ENCODE results near the gene PDXK. TPM values are rescaled to one million over a fixed set of nuclear protein-coding genes. Genes with fewer than 3 reads are reported as not detected.
A peak's percentile ranks its signal among the peaks of the same experiment; 100 is the strongest.

Gene PDXK
- total and polyA plus RNA-seq, 2 of the 8 experiments (the other 6 are each of a cell fraction or from before 2014, with no cell fraction given), result 78.0 to 112 TPM

DNA sequence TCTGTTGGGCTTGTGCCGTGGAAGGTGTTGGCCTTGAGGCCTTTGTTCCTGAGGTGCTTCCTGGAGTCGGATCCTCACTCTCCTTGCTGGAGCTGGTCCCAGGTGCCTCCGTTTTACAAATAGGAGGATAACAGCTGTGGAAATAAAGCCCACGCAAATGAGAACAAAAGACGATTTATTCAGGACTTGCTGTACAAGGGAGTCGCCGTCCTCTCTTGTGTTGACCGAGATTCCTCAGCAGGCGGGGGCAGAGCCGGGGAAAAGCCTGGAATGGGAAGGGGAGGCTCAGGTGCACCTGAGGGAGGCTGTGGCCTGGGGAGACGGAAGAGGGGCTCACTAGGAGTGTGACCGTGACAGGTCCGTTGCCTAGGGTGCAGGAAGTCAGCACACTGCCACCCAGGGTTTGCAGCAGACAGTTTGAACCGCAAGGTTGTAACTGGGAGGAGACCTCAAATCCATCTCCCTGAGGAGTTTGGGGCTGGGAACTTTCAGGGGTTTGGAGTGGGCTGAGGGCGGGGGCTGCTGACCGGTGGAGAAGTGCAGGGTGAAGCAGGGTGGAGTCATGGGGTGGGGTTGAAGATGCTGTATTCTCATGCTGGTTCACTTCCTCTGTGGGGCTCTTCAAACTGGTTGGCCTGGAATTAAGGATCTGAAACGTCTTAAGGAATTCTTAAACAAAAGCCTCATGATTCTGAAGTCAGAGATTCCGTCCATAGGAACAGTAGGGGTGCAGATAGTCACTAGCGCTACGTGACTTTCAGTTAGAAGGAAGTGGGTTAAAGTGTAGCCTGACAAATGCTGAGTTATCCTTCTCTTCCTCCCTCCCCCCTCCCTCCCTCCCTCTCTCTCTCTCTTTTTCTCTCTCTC lies 59.8 kb downstream of the PDXK start:
- H2AFZ ChIP-seq (ENCODE audit: low read length), result no peak overlapping the region
- peak overlapping the region; percentile 0 to 9; a peak in 1 of 4 replicates for H3K4me2 ChIP-seq (ENCODE audit: insufficient read depth in 1 of 2, low read depth in 2 of 2, low read length in 2 of 2)
- no peak overlapping the region for H3K23ac ChIP-seq (ENCODE audit: insufficient read length)
- ChIA-PET CTCF (ENCODE audit: partially characterized antibody) (interaction anchor here (0.6 to 1.8 kb wide), 3 partner anchors 10 to 106 kb away, joined by 3 to 6 read pairs (median 4); no protein-coding TSS in a partner anchor), POLR2A (ENCODE audit: partially characterized antibody) (interaction anchor here (0.9 to 1.9 kb wide), 2 partner anchors 11 to 12 kb away, joined by 4 to 5 read pairs; partner anchors contain the start of gene RRP1)
- H3K79me1 ChIP-seq (ENCODE audit: low read depth, low read length), result no peaks in the 10 kb centered on the region; the same call in 1 of the 2 replicates
- peaks cover 5 to 7% (median 7%) of the 10 kb centered on the region in 4 experiments; a peak in 5 of 8 replicates for H3K36me3 ChIP-seq (ENCODE audit: control insufficient read depth in 2 of 4, insufficient read depth in 4 of 4, low read length in 3 of 4)
- H2BK5ac ChIP-seq (ENCODE audit: low read depth, low read length), result peak overlapping the region; percentile 73; the same call in 1 of the 2 replicates
- H3K4me3 ChIP-seq (ENCODE audit: extremely low read depth in 1 of 4, insufficient read depth in 2 of 4, low read depth in 3 of 4, low read length in 4 of 4), result 0 out of 8 replicates have a peak overlapping the region, but pooled peaks of 1 of the 4 experiments have one; percentile 5
- H3K79me2 ChIP-seq (ENCODE audit: control insufficient read depth in 1 of 2, insufficient read depth in 2 of 2, low read length in 2 of 2), result peaks cover 0 to 19% of the 10 kb centered on the region in 2 experiments; a peak in 1 of 4 replicates
- H4K20me1 ChIP-seq (replicated peaks in 1 of 2; ENCODE audit: control insufficient read depth in 1 of 2, insufficient read depth in 2 of 2, low read length in 2 of 2), result peaks cover 0 to 6% of the 10 kb centered on the region in 2 experiments
- H3K4ac ChIP-seq (replicated peaks; ENCODE audit: insufficient read length, low read depth, low read length), result no peak overlapping the region
- no peaks in the 10 kb centered on the region for H3K27me3 ChIP-seq (replicated peaks in 1 of 4; ENCODE audit: control insufficient read depth in 3 of 4, extremely low read depth in 1 of 4, insufficient read depth in 3 of 4, low read length in 3 of 4)
- H3K23me2 ChIP-seq (ENCODE audit: low read depth, low read length), result peaks cover 4% of the 10 kb centered on the region; the same call in 1 of the 2 replicates
- peaks cover 0 to 9% (median 4%) of the 10 kb centered on the region in 4 experiments; a peak in 5 of 7 replicates for H3K4me1 ChIP-seq (replicated peaks in 1 of 4; ENCODE audit: control insufficient read depth in 3 of 4, insufficient read depth in 4 of 4, low read length in 3 of 4)
- H2BK12ac ChIP-seq (ENCODE audit: low read depth, low read length), result peak overlapping the region; percentile 77; the same call in 1 of the 2 replicates
- FAIRE-seq (no peak), DNase-seq (ENCODE audit: low read depth in 1 of 2, low spot score in 2 of 2) (no peak)
- TF ChIP-seq ASH2L (IDR thresholded peaks at IDR 0.05; ENCODE audit: low read length) (no peak), PHF8 (conservative IDR thresholded peaks at IDR 0.05; ENCODE audit: low read depth, low read length) (no peak), CBX8 (IDR thresholded peaks at IDR 0.05; ENCODE audit: borderline replicate concordance, low read depth, low read length) (no peak), YY1 (IDR thresholded peaks at IDR 0.05; ENCODE audit: low read depth, low read length) (no peak), POLR2AphosphoS5 (IDR thresholded peaks at IDR 0.05; ENCODE audit: low read depth, low read length) (no peak), CHD1 (IDR thresholded peaks at IDR 0.05; ENCODE audit: low read depth, low read length) (no peak), SIX5 (IDR thresholded peaks at IDR 0.05; ENCODE audit: low read depth, low read length) (no peak), FOSL1 (IDR thresholded peaks at IDR 0.05; ENCODE audit: insufficient read depth, low read depth, low read length) (no peak), CHD2 (IDR thresholded peaks at IDR 0.05; ENCODE audit: low read length) (no peak), SIRT6 (IDR thresholded peaks at IDR 0.05; ENCODE audit: low read length) (no peak), CBX5 (IDR thresholded peaks at IDR 0.05; ENCODE audit: low read depth, low read length) (no peak)
- no peak overlapping the region; the same call in 1 of the 2 replicates for H3K18ac ChIP-seq (ENCODE audit: extremely low read depth, low read length)
- no peak overlapping the region for H3K14ac ChIP-seq (ENCODE audit: insufficient read length)
- H3K9me3 ChIP-seq (ENCODE audit: insufficient read depth in 2 of 2, low read depth in 1 of 2, low read length in 1 of 2), result no peaks in the 10 kb centered on the region
- peak overlapping the region; percentile 75; the same call in 1 of the 2 replicates for H4K8ac ChIP-seq (ENCODE audit: extremely low read depth, insufficient read depth, low read length)
- H3K56ac ChIP-seq (replicated peaks; ENCODE audit: insufficient read length, low read depth, low read length), result no peak overlapping the region
- no peak overlapping the region for H2BK20ac ChIP-seq (ENCODE audit: low read length)
- WGBS, 2 experiments (ENCODE audit: extremely low coverage in 1 of 2, insufficient coverage in 1 of 2, insufficient read length in 1 of 2, insufficient replicate concordance in 2 of 2, low coverage in 1 of 2, low lambda C conversion rate in 2 of 2, missing lambda C conversion rate in 1 of 2), result 72% methylated on average over 20 of the region's 20 CpGs; no CpG with 5 or more reads in 1 of the 2 experiments
- no peak overlapping the region for H2BK15ac ChIP-seq (ENCODE audit: low read length)
- H4K91ac ChIP-seq (replicated peaks; ENCODE audit: insufficient read length, low read length), result no peak overlapping the region
- H3K9ac ChIP-seq (replicated peaks in 1 of 4; ENCODE audit: extremely low read depth in 1 of 4, low read depth in 3 of 4, low read length in 3 of 4), result no peak overlapping the region
- H4K5ac ChIP-seq (ENCODE audit: insufficient read length, low read depth, low read length), result no peak overlapping the region
- H3K27ac ChIP-seq (ENCODE audit: low read depth, low read length), result 0 out of 2 replicates have a peak overlapping the region, but pooled peaks have one; percentile 5
- H2BK120ac ChIP-seq (replicated peaks; ENCODE audit: low read depth, low read length), result no peak overlapping the region
- no peak overlapping the region for H2AK5ac ChIP-seq (ENCODE audit: low read depth, low read length)

Data from H1 (cell line).